HG03354 (cell line): Measurements from ENCODE around the gene HMGCR.

Experiments
- ATAC-seq: cut with Tn5 transposase; IDR thresholded peaks from one replicate; pipeline ENCODE4 v1.9.1; 2021; ENCODE audit warnings: mild to moderate bottlenecking; ENCODE audit not compliant: unreplicated experiment, poor library complexity, severe bottlenecking

Gene HMGCR

GRCh38 chr5:75374394-75374814 is 37.4 kb downstream of the HMGCR start:
- no peak for ATAC-seq

- ATAC-seq, result no peak
These were observed 38.4 kb downstream of the HMGCR start for GRCh38 chr5:75375414-75375813.

- ATAC-seq, result no peak
These were observed 43.1 kb downstream of the HMGCR start for GRCh38 chr5:75380099-75380498.

GRCh38 chr5:75381456-75381855 is 44.4 kb downstream of the HMGCR start:
- no peak for ATAC-seq

- no peak for ATAC-seq
These were observed 47.2 kb downstream of the HMGCR start for GRCh38 chr5:75384218-75384617.

GRCh38 chr5:75387806-75388205 is 50.8 kb downstream of the HMGCR start:
- no peak for ATAC-seq

- ATAC-seq, result no peak
These were observed 52.4 kb downstream of the HMGCR start for GRCh38 chr5:75389430-75389829.

- no peak for ATAC-seq
These were observed 58.3 kb downstream of the HMGCR start for GRCh38 chr5:75395277-75395676.

- no peak for ATAC-seq
These were observed 68.3 kb downstream of the HMGCR start for GRCh38 chr5:75405296-75405695.
